H9 (cell line): Measurements from ENCODE around the gene ATP5F1B. TPM values are rescaled to one million over a fixed set of nuclear protein-coding genes. Genes with fewer than 3 reads are reported as not detected.

Experiments
- DNase-seq: peaks from one replicate; pipeline ENCODE4 v3.0.0-alpha.2; 2017
- H2AFZ ChIP-seq: one replicate; pipeline ENCODE4 v1.6.1; 2013; ENCODE audit warnings: mild to moderate bottlenecking, low read length, control low read depth, moderate library complexity
- H2AK5ac ChIP-seq: 2 replicates; pipeline ENCODE4 v1.6.1; 2013; ENCODE audit warnings: low read length, control low read depth, mixed read lengths; ENCODE audit not compliant: insufficient read length
- H2BK120ac ChIP-seq: one replicate; pipeline ENCODE4 v1.6.1; 2013; ENCODE audit warnings: low read depth, mild to moderate bottlenecking, low read length, control low read depth, inconsistent platforms; ENCODE audit not compliant: poor library complexity, severe bottlenecking
- H2BK12ac ChIP-seq: 2 replicates; pipeline ENCODE4 v1.6.1; 2013; ENCODE audit warnings: low read length, control low read depth, mixed read lengths, low read depth; ENCODE audit not compliant: insufficient read length
- H2BK15ac ChIP-seq: 2 replicates; pipeline ENCODE4 v1.6.1; 2013; ENCODE audit warnings: low read depth, low read length, control low read depth
- H2BK20ac ChIP-seq: one replicate; pipeline ENCODE4 v1.6.1; 2013; ENCODE audit warnings: low read depth, mild to moderate bottlenecking, low read length, control low read depth, inconsistent platforms; ENCODE audit not compliant: poor library complexity, severe bottlenecking
- H2BK5ac ChIP-seq: 2 replicates; pipeline ENCODE4 v1.6.1; 2013; ENCODE audit warnings: low read length, control low read depth, mixed read lengths; ENCODE audit not compliant: insufficient read length
- H3K14ac ChIP-seq: 2 replicates; pipeline ENCODE4 v1.6.1; 2013; ENCODE audit warnings: low read length, control low read depth; ENCODE audit not compliant: insufficient read depth
- H3K18ac ChIP-seq: 2 replicates; pipeline ENCODE4 v1.6.1; 2013; ENCODE audit warnings: low read depth, mild to moderate bottlenecking, mixed read lengths, low read length, control low read depth; ENCODE audit not compliant: insufficient read length
- H3K23ac ChIP-seq: 2 replicates; pipeline ENCODE4 v1.6.1; 2013; ENCODE audit warnings: low read length, control low read depth, mixed read lengths, low read depth; ENCODE audit not compliant: insufficient read length
- H3K23me2 ChIP-seq: 2 replicates; pipeline ENCODE4 v1.6.1; 2013; ENCODE audit warnings: low read depth, mild to moderate bottlenecking, mixed read lengths, low read length, control low read depth; ENCODE audit not compliant: insufficient read length, poor library complexity, severe bottlenecking
- H3K27ac ChIP-seq: 2 replicates; pipeline ENCODE4 v1.5.1; 2013; ENCODE audit warnings: low read length, control low read depth, mixed read lengths, low read depth; ENCODE audit not compliant: insufficient read length
- H3K27me3 ChIP-seq: 2 replicates; pipeline ENCODE4 v1.6.1; 2013; ENCODE audit warnings: low read length, control low read depth, inconsistent platforms; ENCODE audit not compliant: insufficient read depth
- H3K4ac ChIP-seq: 2 replicates; pipeline ENCODE4 v1.6.1; 2013; ENCODE audit warnings: low read depth, mild to moderate bottlenecking, control low read depth, inconsistent platforms, low read length, moderate library complexity
- H3K4me1 ChIP-seq: 2 replicates; pipeline ENCODE4 v1.6.1; 2013; ENCODE audit warnings: low read length, control low read depth, inconsistent platforms; ENCODE audit not compliant: insufficient read depth
- H3K4me2 ChIP-seq: 2 replicates; pipeline ENCODE4 v1.6.1; 2013; ENCODE audit warnings: low read length, control low read depth, mixed read lengths; ENCODE audit not compliant: insufficient read length, insufficient read depth
- H3K56ac ChIP-seq: 2 replicates; pipeline ENCODE4 v1.6.1; 2013; ENCODE audit warnings: low read depth, mild to moderate bottlenecking, mixed read lengths, low read length, control low read depth; ENCODE audit not compliant: insufficient read length
- H3K79me1 ChIP-seq: 2 replicates; pipeline ENCODE4 v1.6.1; 2013; ENCODE audit warnings: low read depth, mild to moderate bottlenecking, moderate library complexity, low read length, control low read depth, inconsistent platforms; ENCODE audit not compliant: insufficient read depth, poor library complexity, severe bottlenecking
- H3K79me2 ChIP-seq: 2 replicates; pipeline ENCODE4 v1.6.1; 2013; ENCODE audit warnings: low read length, control low read depth, inconsistent platforms; ENCODE audit not compliant: insufficient read depth
- H3K9ac ChIP-seq: 2 replicates; pipeline ENCODE4 v1.6.1; 2013; ENCODE audit warnings: low read length, control low read depth, mixed read lengths; ENCODE audit not compliant: insufficient read length; ENCODE audit errors: extremely low read depth
- H3K9me3 ChIP-seq: one replicate; pipeline ENCODE4 v1.6.1; 2013; ENCODE audit warnings: low read depth, low read length, inconsistent platforms; ENCODE audit not compliant: control insufficient read depth
- H3T11ph ChIP-seq: one replicate; pipeline ENCODE4 v1.6.1; 2013; ENCODE audit warnings: mild to moderate bottlenecking, low read length, control low read depth, inconsistent platforms
- H4K20me1 ChIP-seq: one replicate; pipeline ENCODE4 v1.6.1; 2013; ENCODE audit not compliant: control insufficient read depth, insufficient read length, insufficient read depth
- H4K5ac ChIP-seq: 2 replicates; pipeline ENCODE4 v1.6.1; 2013; ENCODE audit warnings: low read depth, mild to moderate bottlenecking, mixed read lengths, low read length, control low read depth; ENCODE audit not compliant: insufficient read length
- H4K8ac ChIP-seq: replicated peaks from 2 replicates; pipeline ENCODE4 v1.6.1; 2013; ENCODE audit warnings: low read length, control low read depth, mixed read lengths, low read depth; ENCODE audit not compliant: insufficient read length
- H4K91ac ChIP-seq: 2 replicates; pipeline ENCODE4 v1.6.1; 2013; ENCODE audit warnings: low read depth, mild to moderate bottlenecking, moderate library complexity, mixed read lengths, low read length, control low read depth; ENCODE audit not compliant: insufficient read length
- H3K27ac Mint-ChIP-seq, 3 experiments: 2 replicates in 2 of 3; 3 replicates in 1 of 3; pipeline ENCODE4 v1.8.0; 2020 to 2021; ENCODE audit warnings: mixed read lengths in 3 of 3, mild to moderate bottlenecking in 1 of 3, moderate library complexity in 1 of 3
- H3K27me3 Mint-ChIP-seq: 2 replicates; pipeline ENCODE4 v1.8.0; 2021; ENCODE audit warnings: low read depth, mild to moderate bottlenecking, moderate library complexity, mixed read lengths
- H3K36me3 Mint-ChIP-seq, 3 experiments: 2 replicates in 2 of 3; 3 replicates in 1 of 3; pipeline ENCODE4 v1.8.0; 2020 to 2021; ENCODE audit warnings: low read depth in 3 of 3, mixed read lengths in 3 of 3; ENCODE audit not compliant: insufficient read depth in 1 of 3
- H3K4me1 Mint-ChIP-seq, 2 experiments: 2 replicates each; pipeline ENCODE4 v1.8.0; 2020; ENCODE audit warnings: mixed read lengths in 2 of 2
- H3K4me3 Mint-ChIP-seq, 2 experiments: 2 replicates in 1 of 2; 3 replicates in 1 of 2; pipeline ENCODE4 v1.8.0; 2020 to 2021; ENCODE audit warnings: mild to moderate bottlenecking in 2 of 2, mixed read lengths in 2 of 2, moderate library complexity in 1 of 2
- H3K9me3 Mint-ChIP-seq, 2 experiments: 2 replicates in 1 of 2; 3 replicates in 1 of 2; pipeline ENCODE4 v1.8.0; 2020; ENCODE audit warnings: mild to moderate bottlenecking in 2 of 2, mixed read lengths in 2 of 2, moderate library complexity in 1 of 2
- total RNA-seq: library from RNA; stranded (reverse); gene quantifications from 2 replicates; pipeline ENCODE4 v1.2.1, GENCODE V29; 2021
- TF ChIP-seq, protein P1 (sequence below): fragments of 200-600 bp; sonication (generic); conservative IDR thresholded peaks from 3 replicates; pipeline ENCODE4 v1.8.0; 2021; ENCODE audit warnings: antibody characterized with exemption, mild to moderate bottlenecking

The ATP5F1B gene
- total RNA-seq, 1 experiment from 2014 or later = 927 TPM

DNA sequence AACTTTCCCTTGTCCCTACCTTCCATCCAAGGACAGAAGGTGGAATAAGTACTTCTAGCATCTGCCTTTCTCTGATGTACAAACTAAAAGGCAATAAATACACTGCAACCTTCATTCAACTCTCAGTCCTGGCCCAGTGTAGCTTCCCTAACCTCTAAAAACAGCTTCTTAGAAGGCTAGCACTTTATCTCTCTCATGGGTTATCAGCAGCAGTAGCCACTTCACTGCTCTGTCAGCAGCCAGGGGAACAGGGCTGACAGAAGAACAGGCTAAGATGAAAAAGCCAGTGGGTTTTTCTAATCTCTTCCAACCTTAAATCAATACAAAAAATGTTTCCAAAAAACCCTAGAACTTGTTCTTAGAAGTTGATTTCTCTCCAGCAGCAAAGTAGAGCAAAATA lies 28.9 kb downstream of the ATP5F1B start:
- peak overlapping the region in 1 of 3 experiments; percentile 77; a peak in 2 of 7 replicates for H3K27ac Mint-ChIP-seq
- Histone ChIP-seq H3K23me2 (no peaks in the 10 kb centered on the region), H3K14ac (no peak overlapping the region), H4K5ac (no peak overlapping the region), H3K4me1 (no peaks in the 10 kb centered on the region), H2BK20ac (no peak overlapping the region), H3K27ac (no peak overlapping the region), H3K79me2 (peaks cover 5% of the 10 kb centered on the region; the same call in 1 of the 2 replicates), H3K27me3 (no peaks in the 10 kb centered on the region), H2AFZ (no peak overlapping the region), H3K23ac (no peak overlapping the region), H3K56ac (no peak overlapping the region), H3K9ac (no peak overlapping the region), H2BK12ac (no peak overlapping the region), H3T11ph (no peak overlapping the region), H2AK5ac (no peak overlapping the region), H3K9me3 (no peaks in the 10 kb centered on the region), H4K8ac (no peak overlapping the region), H3K79me1 (peaks cover 8% of the 10 kb centered on the region), H4K91ac (no peak overlapping the region), H4K20me1 (no peaks in the 10 kb centered on the region), H2BK120ac (no peak overlapping the region), H3K4me2 (no peak overlapping the region), H3K18ac (no peak overlapping the region), H2BK15ac (no peak overlapping the region), H3K4ac (no peak overlapping the region), H2BK5ac (no peak overlapping the region)
- H3K4me1 Mint-ChIP-seq = no peaks in the 10 kb centered on the region
- TF ChIP-seq, protein P1, sequence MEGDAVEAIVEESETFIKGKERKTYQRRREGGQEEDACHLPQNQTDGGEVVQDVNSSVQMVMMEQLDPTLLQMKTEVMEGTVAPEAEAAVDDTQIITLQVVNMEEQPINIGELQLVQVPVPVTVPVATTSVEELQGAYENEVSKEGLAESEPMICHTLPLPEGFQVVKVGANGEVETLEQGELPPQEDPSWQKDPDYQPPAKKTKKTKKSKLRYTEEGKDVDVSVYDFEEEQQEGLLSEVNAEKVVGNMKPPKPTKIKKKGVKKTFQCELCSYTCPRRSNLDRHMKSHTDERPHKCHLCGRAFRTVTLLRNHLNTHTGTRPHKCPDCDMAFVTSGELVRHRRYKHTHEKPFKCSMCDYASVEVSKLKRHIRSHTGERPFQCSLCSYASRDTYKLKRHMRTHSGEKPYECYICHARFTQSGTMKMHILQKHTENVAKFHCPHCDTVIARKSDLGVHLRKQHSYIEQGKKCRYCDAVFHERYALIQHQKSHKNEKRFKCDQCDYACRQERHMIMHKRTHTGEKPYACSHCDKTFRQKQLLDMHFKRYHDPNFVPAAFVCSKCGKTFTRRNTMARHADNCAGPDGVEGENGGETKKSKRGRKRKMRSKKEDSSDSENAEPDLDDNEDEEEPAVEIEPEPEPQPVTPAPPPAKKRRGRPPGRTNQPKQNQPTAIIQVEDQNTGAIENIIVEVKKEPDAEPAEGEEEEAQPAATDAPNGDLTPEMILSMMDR = no peak
- H3K27me3 Mint-ChIP-seq = no peaks in the 10 kb centered on the region
- H3K4me3 Mint-ChIP-seq = no peak overlapping the region
- peaks cover 29 to 78% (median 70%) of the 10 kb centered on the region in 3 experiments; a peak in 6 of 7 replicates for H3K36me3 Mint-ChIP-seq
- no peak for DNase-seq
- no peaks in the 10 kb centered on the region for H3K9me3 Mint-ChIP-seq
